Left cardiac atrium (tissue), 4 donors: ENCODE data around the gene CILP2. TPM values are rescaled to one million over a fixed set of nuclear protein-coding genes. Genes with fewer than 3 reads are reported as not detected.
A peak's percentile ranks its signal among the peaks of the same experiment; 100 is the strongest.

ENCODE experiments used
- ATAC-seq, 2 donors: fragments of 200-7000 bp; cut with Tn5 transposase; one replicate each; pipeline ENCODE4 v1.9.1; 2020; ENCODE audit warnings: mild to moderate bottlenecking in 2 of 2, moderate library complexity in 2 of 2
- DNase-seq: peaks from one replicate; pipeline ENCODE4 v3.0.0-alpha.2; 2020
- intact Hi-C, 2 donors: fragments of 100-400 bp; cut with DNase I; formaldehyde crosslinking; loops; one replicate each; pipeline versions ENCODE4 v1.14.1 to v1.15.1; 2022 to 2023
- total RNA-seq, 2 donors: library from RNA; stranded (reverse); fragmentation: NEBNext Ultra II Directional; extraction: Animal tissue kit (Norgen Biotek cat#: 25700); gene quantifications; one replicate each; pipeline ENCODE4 v1.2.1, GENCODE V29; 2021
- donor health status: DM: no; HTN: yes; CAD: no.
- donor health status: DM: no; HTN: yes; CAD: no; lungs with severe emphysema.
- donor health status: DM: yes; HTN: yes; CAD: no.
- donor health status: Dilated cardiomyopathy.

CILP2 gene
- total RNA-seq, 2 donors from 2014 or later: 0.32 to 0.71 TPM

GRCh38 chr19:19582471-19582870 lies 44.4 kb downstream of the CILP2 start:
- intact Hi-C loops: no loop called here
- no peak for ATAC-seq
- no peak for DNase-seq

GRCh38 chr19:19584356-19584755 lies 46.3 kb downstream of the CILP2 start:
- intact Hi-C loops: no loop called here
- ATAC-seq: no peak
- no peak for DNase-seq

GRCh38 chr19:19587771-19588170 lies 49.7 kb downstream of the CILP2 start:
- ATAC-seq (no peak), DNase-seq (no peak)
- intact Hi-C loops: no loop called here

GRCh38 chr19:19588546-19588945 lies 50.5 kb downstream of the CILP2 start:
- no peak for ATAC-seq
- intact Hi-C loops: no loop called here
- DNase-seq: no peak

- intact Hi-C loops: no loop called here
- ATAC-seq (peak; percentile 48 to 60), DNase-seq (no peak)
Measured at GRCh38 chr19:19591133-19591825, 53.2 kb downstream of the CILP2 start.

GRCh38 chr19:19592690-19593089 lies 54.6 kb downstream of the CILP2 start:
- no peak for DNase-seq
- intact Hi-C loops: no loop called here
- ATAC-seq: no peak

- intact Hi-C loops: no loop called here
- ATAC-seq (no peak), DNase-seq (no peak)
Measured at GRCh38 chr19:19594381-19594780, 56.3 kb downstream of the CILP2 start.

GRCh38 chr19:19595171-19595701 lies 57.2 kb downstream of the CILP2 start:
- ATAC-seq: peak in 1 of 2 donors; percentile 54
- no peak for DNase-seq
- intact Hi-C loops: no loop called here

Other genes starting within 250 kb of the CILP2 start
- 10 to 100 TPM; 33.5 to 40.5 TPM for gene SUGP1, start 217.8 kb upstream of the CILP2 start, total RNA-seq
- 10 to 100 TPM; 26.2 to 35.5 TPM for gene MAU2, start 217.4 kb upstream of the CILP2 start, total RNA-seq
- gene GATAD2A, start 132.6 kb upstream of the CILP2 start, total RNA-seq: 10 to 100 TPM; 34.2 to 62.3 TPM
- gene TSSK6, start 22.7 kb upstream of the CILP2 start, total RNA-seq: under 1 TPM; 0.50 to 0.88 TPM
- 100 to 1,000 TPM; 850 to 852 TPM for gene NDUFA13, start 22.0 kb upstream of the CILP2 start, total RNA-seq
- 1 to 10 TPM; 2.7 to 2.9 TPM for gene YJEFN3, start 9.4 kb upstream of the CILP2 start, total RNA-seq
- gene PBX4, start 80.4 kb downstream of the CILP2 start, total RNA-seq: under 1 TPM; 0.35 to 0.37 TPM
- 1 to 10 TPM in 1 of 2 donors, under 1 TPM in 1; 0.47 to 2.6 TPM for gene LPAR2, start 90.0 kb downstream of the CILP2 start, total RNA-seq
- gene GMIP, start 105.4 kb downstream of the CILP2 start, total RNA-seq: 1 to 10 TPM; 5.8 to 7.5 TPM
- 10 to 100 TPM; 24.1 to 29.6 TPM for gene ATP13A1, start 125.4 kb downstream of the CILP2 start, total RNA-seq
- 1 to 10 TPM; 4.9 to 6.4 TPM for gene ZNF101, start 130.6 kb downstream of the CILP2 start, total RNA-seq
- 1 to 10 TPM; 4.6 to 4.7 TPM for gene ZNF14, start 194.8 kb downstream of the CILP2 start, total RNA-seq